GM18867 (cell line): ENCODE data around the gene BMP8A.
"Not testable (repeated sequence)": the region's sequence is repeated elsewhere in the genome, so short reads cannot be mapped to it uniquely, and the experiment has no call there.

Source experiments
- ATAC-seq: cut with Tn5 transposase; IDR thresholded peaks from one replicate; pipeline ENCODE4 v1.9.1; 2021; ENCODE audit warnings: mild to moderate bottlenecking, moderate library complexity; ENCODE audit not compliant: unreplicated experiment

The BMP8A gene

DNA sequence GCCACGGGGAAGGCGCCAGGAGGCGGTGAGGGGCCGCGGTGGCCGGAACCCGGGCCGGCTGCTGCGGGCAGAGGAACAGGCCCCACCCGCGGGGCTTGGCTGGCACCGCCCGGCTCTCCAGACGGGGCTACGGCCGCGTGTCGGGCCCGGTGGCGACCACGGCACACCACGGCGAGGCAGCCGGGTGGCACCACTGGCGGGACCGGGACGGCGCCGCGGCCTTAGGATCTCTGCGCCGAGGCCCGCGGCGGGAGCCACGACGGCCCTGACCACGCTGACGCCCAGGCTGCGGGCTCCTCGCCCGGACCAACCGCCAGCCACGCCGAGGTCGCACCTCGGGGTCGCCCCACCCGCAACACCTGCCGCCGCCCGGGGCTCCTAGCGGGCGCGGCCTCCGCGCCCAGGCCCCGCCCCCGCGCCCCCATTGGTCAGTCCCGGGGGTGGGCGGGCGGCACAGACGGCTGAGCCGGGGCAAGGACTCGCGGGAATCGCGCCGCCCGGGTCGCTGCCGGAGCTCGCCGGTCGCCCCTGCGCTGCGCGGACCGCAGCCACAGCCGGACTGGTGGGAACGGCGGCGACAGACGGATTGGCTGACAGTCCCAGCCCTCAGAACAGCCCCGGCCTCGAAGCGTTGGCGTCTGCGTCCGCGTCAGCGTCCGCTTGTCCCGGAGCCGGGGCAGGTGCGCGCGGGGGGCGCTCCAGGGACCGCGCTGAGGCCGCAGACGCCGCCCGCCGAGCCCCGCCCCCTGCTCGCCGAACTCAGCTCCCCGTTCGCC lies at the start of gene BMP8A:
Gene BMP8A (plus strand): TSS at position 491 of the 776 bp plus-strand sequence. CDS start 356 bp downstream, outside the sequence.
- peak; percentile 74 for ATAC-seq

DNA sequence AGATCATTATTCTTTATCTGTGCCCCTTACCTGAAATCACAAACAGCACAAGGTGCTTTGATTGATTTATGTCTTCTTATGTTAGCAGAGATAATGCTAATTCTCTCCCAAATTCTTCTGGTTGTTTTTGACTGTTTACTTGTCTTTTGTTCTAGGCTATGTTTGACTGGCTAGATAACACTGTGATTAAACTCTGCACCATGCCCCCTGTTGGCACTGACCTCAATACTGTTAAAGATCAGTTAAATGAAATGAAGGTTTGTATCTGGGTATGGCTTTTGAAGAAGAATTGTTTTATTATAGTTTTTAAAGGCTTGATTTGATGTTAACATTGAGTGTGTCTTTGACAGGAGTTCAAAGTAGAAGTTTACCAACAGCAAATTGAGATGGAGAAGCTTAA lies 49.6 kb upstream of the BMP8A start:
- ATAC-seq, result no peak

DNA sequence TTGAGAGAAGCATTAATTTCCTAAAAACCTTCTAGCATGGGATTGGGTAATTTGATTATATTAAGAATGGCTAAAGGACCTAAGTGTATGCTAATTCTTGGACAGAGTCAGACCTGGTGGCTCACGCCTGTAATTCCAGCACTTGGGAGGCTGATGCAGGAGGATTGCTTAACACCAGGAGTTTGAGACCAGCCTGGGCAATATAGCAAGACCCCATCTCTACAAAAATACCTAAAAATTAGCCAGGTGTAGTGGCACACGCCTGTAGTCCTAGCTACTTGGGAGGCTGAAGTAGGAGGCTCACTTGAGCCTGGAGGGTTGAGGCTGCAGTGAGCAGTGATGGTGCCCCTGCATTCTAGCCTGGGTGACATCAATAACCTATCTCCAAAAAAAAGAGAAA lies 45.9 kb upstream of the BMP8A start:
- ATAC-seq, result no peak

DNA sequence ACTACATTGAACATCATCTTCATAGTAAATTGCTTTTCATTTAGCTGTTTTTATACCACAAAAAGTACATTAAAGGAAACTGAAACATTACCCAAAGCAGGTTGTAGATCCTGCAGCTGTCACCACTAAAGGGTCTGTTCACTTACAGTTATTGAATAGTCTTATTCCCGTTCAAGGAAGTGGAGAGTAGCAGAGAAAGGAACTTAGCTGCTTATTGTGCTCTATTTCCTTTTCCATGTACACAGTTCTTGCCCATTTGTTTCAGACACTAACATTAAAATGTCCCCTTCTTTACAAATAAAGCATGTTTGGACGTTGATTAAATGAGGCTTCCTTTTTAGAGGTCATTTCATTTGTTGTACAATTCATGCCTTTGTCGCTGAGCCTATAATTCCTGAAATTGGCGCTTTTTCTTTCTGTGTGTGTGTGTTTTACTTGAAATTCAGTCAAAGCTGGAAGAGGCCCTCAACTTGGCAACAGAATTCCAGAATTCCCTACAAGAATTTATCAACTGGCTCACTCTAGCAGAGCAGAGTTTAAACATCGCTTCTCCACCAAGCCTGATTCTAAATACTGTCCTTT lies 44.4 kb upstream of the BMP8A start:
- no peak for ATAC-seq

DNA sequence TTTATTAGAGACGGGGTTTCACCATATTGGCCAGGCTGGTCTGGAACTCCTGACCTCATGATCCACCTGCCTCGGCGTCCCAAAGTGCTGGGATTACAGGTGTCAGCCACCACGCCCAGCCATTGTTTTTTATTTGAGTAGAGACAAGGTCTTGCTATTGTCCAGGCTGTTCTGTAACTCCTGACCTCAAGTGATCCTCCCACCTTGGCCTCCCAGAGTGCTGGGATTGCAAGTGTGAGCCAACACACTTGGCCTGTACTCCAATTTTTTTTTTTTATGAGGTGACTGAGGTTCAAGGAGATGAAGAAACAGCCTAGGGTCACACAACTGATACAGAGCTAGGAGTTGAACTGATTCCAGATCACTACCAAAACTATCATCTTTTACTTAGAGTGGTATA lies 41.4 kb upstream of the BMP8A start:
- ATAC-seq, result not testable (repeated sequence)

DNA sequence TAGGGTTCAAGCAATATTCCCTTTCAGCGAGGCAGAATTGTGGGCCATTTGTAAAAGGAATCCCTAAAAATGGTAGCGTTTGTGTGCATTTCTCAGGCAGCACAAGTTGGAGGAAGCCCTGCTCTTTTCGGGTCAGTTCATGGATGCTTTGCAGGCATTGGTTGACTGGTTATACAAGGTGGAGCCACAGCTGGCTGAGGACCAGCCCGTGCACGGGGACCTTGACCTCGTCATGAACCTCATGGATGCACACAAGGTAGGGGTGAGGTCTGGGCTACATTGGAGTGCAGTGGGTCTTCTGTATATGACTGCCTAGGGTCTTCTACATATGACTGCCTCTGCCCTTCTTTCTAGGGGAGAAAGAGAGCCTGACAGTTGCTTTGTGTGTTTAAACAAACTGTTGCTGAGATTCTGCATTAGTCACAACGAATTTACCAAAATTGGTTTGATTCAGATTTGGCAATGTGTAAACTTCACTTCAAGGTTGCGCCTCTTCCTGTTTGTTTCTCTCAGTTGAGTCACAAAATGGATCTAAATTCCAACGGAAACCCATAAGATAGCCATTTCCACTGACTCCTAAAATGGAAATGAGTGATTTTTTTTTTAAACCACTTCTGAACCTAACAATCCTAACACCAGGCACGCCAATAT lies 40.4 kb upstream of the BMP8A start:
- no peak for ATAC-seq

DNA sequence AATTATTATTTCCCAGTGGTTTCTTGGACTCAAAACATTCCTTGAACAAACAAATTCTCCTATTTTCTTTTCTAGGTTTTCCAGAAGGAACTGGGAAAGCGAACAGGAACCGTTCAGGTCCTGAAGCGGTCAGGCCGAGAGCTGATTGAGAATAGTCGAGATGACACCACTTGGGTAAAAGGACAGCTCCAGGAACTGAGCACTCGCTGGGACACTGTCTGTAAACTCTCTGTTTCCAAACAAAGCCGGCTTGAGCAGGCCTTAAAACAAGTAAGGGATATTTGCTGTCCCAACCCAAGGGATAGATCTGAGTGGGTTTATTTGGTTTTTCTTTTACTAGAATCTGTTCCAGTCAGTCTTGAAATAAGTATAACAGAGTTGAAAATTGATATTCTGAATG lies 39.4 kb upstream of the BMP8A start:
- ATAC-seq, result no peak

GRCh38 chr1:39452540-39452939 lies 38.9 kb upstream of the BMP8A start:
- ATAC-seq, result no peak

- ATAC-seq, result no peak
Measured at GRCh38 chr1:39453603-39454002, 37.8 kb upstream of the BMP8A start.

- no peak for ATAC-seq
Measured at GRCh38 chr1:39458991-39459390, 32.4 kb upstream of the BMP8A start.

GRCh38 chr1:39462074-39462473 lies 29.4 kb upstream of the BMP8A start:
- no peak for ATAC-seq

DNA sequence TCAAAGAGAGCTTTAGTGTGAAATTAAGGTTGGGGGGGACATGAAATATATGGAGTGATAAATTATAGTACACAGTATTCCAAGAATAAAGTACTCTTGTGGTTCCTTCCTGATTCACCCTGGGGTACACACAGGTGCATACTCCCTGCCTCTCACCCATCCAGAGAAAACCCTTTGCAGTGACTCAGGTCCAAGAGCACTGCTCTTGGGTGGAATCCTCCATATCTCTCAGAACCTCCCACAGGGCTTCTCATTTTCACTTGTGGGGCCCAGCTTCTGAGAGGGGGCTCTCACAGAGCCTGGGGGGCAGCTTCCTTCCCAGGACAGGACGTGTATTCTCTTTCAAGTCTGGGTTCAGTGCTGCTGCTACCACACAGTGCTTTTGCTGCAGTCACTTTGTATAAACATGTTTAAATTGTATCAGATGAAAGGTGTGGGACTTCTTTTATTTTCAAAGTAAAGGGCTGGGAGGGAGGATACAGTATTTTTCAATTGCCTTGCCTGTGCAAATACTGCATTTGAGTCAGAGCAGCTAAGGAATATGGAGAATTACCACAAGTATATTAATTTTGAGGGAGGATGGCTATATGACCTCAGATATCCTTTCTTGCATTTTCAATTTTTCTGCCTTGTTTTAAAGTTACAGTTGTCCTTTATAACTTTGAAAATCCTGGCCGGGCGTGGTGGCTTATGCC lies 24.9 kb upstream of the BMP8A start:
- ATAC-seq, result no peak

DNA sequence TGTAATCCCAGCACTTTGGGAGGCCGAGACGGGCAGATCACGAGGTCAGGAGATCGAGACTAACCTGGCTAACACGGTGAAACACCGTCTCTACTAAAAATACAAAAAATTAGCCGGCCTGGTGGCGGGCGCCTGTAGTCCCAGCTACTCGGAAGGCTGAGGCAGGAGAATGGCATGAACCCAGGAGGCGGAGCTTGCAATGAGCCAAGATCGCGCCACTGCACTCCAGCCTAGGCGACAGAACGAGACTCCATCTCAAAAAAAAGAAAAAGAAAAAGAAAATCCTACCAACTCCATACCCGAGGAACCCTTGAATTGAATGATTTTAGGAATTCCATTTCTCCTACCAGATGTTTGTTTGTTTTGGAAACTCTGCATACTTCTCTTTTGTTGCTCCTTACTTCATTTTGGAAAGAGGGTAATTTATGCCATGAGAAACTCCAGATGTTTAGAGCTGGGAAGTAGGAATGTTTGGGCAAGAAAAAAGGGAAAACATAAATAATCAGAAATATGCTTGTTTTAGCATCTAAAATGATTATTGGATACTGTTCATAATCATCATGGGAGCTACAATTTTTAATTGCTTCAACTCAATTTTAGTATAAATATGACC lies 24.2 kb upstream of the BMP8A start:
- ATAC-seq, result not testable (repeated sequence)

DNA sequence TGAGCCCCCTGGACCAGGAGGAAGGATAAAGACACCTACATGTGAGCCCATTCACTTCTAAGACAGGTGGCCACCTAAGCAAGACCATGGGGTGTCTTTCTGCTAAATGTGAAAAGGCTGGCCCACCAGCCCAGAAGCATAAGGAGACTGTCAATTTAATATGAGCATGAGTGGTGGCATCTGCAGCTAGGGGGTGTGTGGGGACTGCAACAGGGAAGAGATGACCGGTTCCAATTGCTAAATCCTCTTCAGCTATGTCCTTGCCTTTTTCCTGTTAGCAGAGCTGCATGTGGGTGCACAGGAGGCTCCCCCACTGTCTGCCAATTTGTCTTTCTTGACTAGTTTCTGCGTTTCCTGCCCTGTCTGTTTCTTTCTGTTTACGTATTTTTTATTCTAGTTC lies 22.3 kb upstream of the BMP8A start:
- no peak for ATAC-seq

- ATAC-seq, result no peak
Measured at GRCh38 chr1:39470040-39470439, 21.4 kb upstream of the BMP8A start.

- ATAC-seq, result no peak
Measured at GRCh38 chr1:39472826-39473225, 18.6 kb upstream of the BMP8A start.

- no peak for ATAC-seq
Measured at GRCh38 chr1:39473324-39473723, 18.1 kb upstream of the BMP8A start.

GRCh38 chr1:39474810-39475209 lies 16.6 kb upstream of the BMP8A start:
- no peak for ATAC-seq

DNA sequence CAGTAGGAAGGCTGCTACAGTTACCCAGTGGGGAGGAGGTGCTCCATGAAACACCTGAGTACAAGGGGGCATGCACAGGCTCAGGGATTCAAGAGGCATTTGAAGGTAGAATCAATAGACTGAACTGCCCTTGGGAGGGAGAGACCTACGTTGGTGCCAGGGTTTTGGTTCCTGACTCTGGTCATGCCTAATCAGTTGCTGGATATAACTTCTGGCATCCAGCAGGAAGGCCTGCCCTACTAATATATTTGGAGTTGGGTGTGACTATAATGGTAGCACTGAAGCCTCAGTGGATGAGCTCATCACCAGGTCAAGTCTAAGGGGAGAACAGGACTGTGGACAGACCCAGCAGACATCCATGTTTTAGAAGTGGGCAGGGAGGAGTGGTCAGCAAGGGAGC lies 15.9 kb upstream of the BMP8A start:
- ATAC-seq, result not testable (repeated sequence)

GRCh38 chr1:39478126-39478915 lies 13.1 kb upstream of the BMP8A start:
- ATAC-seq, result no peak
